ENCODE measurements around the gene CORO1C. TPM values are rescaled to one million over a fixed set of nuclear protein-coding genes. Genes with fewer than 3 reads are reported as not detected.

Gene CORO1C
- polyA plus RNA-seq, 1 of the 3 experiments (the other 2 are of a cell fraction), result 150 TPM

- H3K79me2 ChIP-seq (ENCODE audit: insufficient read depth), result peaks cover 100% of the 10 kb centered on the region
- 96% methylated on average over 4 of the region's 4 CpGs for WGBS (ENCODE audit: low lambda C conversion rate)
- H3K9me2 ChIP-seq, result no peaks in the 10 kb centered on the region
- no peaks in the 10 kb centered on the region for H3K9me3 ChIP-seq
- no peak overlapping the region for H2AFZ ChIP-seq (ENCODE audit: low read depth)
- DNase-seq, result no peak
- H3K4me2 ChIP-seq, result no peak overlapping the region
- no peak overlapping the region for H3K27ac ChIP-seq (ENCODE audit: low read depth in 2 of 2, low read length in 1 of 2)
- H3K9ac ChIP-seq, result no peak overlapping the region
- POLR2A ChIA-PET, result no interaction called here
- no peak overlapping the region for H3K4me3 ChIP-seq (ENCODE audit: low read depth in 2 of 2, low read length in 1 of 2)
- no peak for TF ChIP-seq RXRA (IDR thresholded peaks at IDR 0.05; ENCODE audit: borderline replicate concordance, low read depth)
- no peak for TF ChIP-seq CTCF (IDR thresholded peaks at IDR 0.05)
- TF ChIP-seq TCF12 (IDR thresholded peaks at IDR 0.05), result no peak
- no peak for TF ChIP-seq RFX5 (IDR thresholded peaks at IDR 0.05; ENCODE audit: low read length)
- no peak for TF ChIP-seq JUND (IDR thresholded peaks at IDR 0.05)
- TF ChIP-seq EZH2phosphoT487 (IDR thresholded peaks at IDR 0.05; ENCODE audit: borderline replicate concordance, low read depth), result no peak
- TF ChIP-seq MEF2A (IDR thresholded peaks at IDR 0.05; ENCODE audit: borderline replicate concordance, low read depth), result no peak
- TF ChIP-seq NRF1 (IDR thresholded peaks at IDR 0.05; ENCODE audit: low read depth, low read length), result no peak
- TF ChIP-seq FOXJ3 (CRISPR knock-in tag; IDR thresholded peaks at IDR 0.05), result no peak
- TF ChIP-seq IRF3 (IDR thresholded peaks at IDR 0.05; ENCODE audit: low read depth, low read length), result no peak
- TF ChIP-seq EP300 (IDR thresholded peaks at IDR 0.05; ENCODE audit: borderline replicate concordance in 1 of 2, low read depth in 1 of 2, low read length in 1 of 2), result no peak
- no peak for TF ChIP-seq NFIC (IDR thresholded peaks at IDR 0.05; ENCODE audit: borderline replicate concordance)
- no peak for TF ChIP-seq YY1 (IDR thresholded peaks at IDR 0.05; ENCODE audit: low read depth)
- TF ChIP-seq FOSL2 (IDR thresholded peaks at IDR 0.05; ENCODE audit: borderline replicate concordance, low read depth), result no peak
- no peak for TF ChIP-seq GABPA (IDR thresholded peaks at IDR 0.05; ENCODE audit: low read depth)
- no peak for TF ChIP-seq USF2 (IDR thresholded peaks at IDR 0.05; ENCODE audit: borderline replicate concordance, low read depth, low read length)
- no peak for TF ChIP-seq CHD2 (IDR thresholded peaks at IDR 0.05; ENCODE audit: low read length, partially characterized antibody)
- no peak for TF ChIP-seq PBX3 (IDR thresholded peaks at IDR 0.05)
- TF ChIP-seq SMC3 (IDR thresholded peaks at IDR 0.05; ENCODE audit: low read depth, low read length), result no peak
- CTCF ChIA-PET, result interaction anchor here (0.7 to 1.9 kb wide), 2 partner anchors 11 to 146 kb away, joined by 3 to 5 read pairs; no protein-coding TSS in a partner anchor
- peaks cover 0 to 8% of the 10 kb centered on the region in 2 experiments; a peak in 3 of 4 replicates for H3K4me1 ChIP-seq (ENCODE audit: control insufficient read depth in 1 of 2, insufficient read depth in 2 of 2, low read depth in 1 of 2, low read length in 1 of 2)
- H3F3A ChIP-seq (replicated peaks; ENCODE audit: insufficient read depth), result peaks cover 33% of the 10 kb centered on the region
- H3K36me3 ChIP-seq (replicated peaks in 1 of 2; ENCODE audit: control insufficient read depth in 1 of 2, insufficient read depth in 2 of 2, low read length in 1 of 2), result peaks cover 20 to 63% of the 10 kb centered on the region in 2 experiments
- H4K20me1 ChIP-seq (ENCODE audit: insufficient read depth), result peaks cover 50% of the 10 kb centered on the region; the same call in 1 of the 2 replicates
- no peaks in the 10 kb centered on the region for H3K27me3 ChIP-seq (ENCODE audit: insufficient read depth)
These were observed 55.5 kb downstream of the CORO1C start for GRCh38 chr12:108675792-108676191.
